Dedifferentiated amniotic fluid mesenchymal stem cell (primary cell): ENCODE measurements around the gene CPSF4L.
"Not testable (repeated sequence)": the region's sequence is repeated elsewhere in the genome, so short reads cannot be mapped to it uniquely, and the experiment has no call there.

Experiments used
- DNase-seq: peaks from one replicate; pipeline ENCODE4 v3.0.0-alpha.2; 2016; ENCODE audit errors: extremely low spot score

Gene CPSF4L

GRCh38 chr17:73261617-73261951 is at the start of gene CPSF4L:
Gene CPSF4L (minus strand): TSS chr17:73261880. CDS start chr17:73261818, 62 bp downstream.
- DNase-seq: no peak

GRCh38 chr17:73311428-73311780 is 49.7 kb upstream of the CPSF4L start:
- no peak for DNase-seq

- no peak for DNase-seq
These were observed 48.3 kb upstream of the CPSF4L start for GRCh38 chr17:73309727-73310596.

- not testable (repeated sequence) for DNase-seq
These were observed 47.3 kb upstream of the CPSF4L start for GRCh38 chr17:73308959-73309358.

- DNase-seq: peak; percentile 62
These were observed 46.5 kb upstream of the CPSF4L start for GRCh38 chr17:73308017-73308823.

GRCh38 chr17:73307130-73307529 is 45.5 kb upstream of the CPSF4L start:
- DNase-seq: no peak

GRCh38 chr17:73305845-73306836 is 44.5 kb upstream of the CPSF4L start:
- DNase-seq: no peak

- DNase-seq: peak; percentile 67
These were observed 43.5 kb upstream of the CPSF4L start for GRCh38 chr17:73304971-73305812.

GRCh38 chr17:73304438-73304837 is 42.8 kb upstream of the CPSF4L start:
- DNase-seq: no peak

GRCh38 chr17:73302189-73302588 is 40.5 kb upstream of the CPSF4L start:
- no peak for DNase-seq

- no peak for DNase-seq
These were observed 39.7 kb upstream of the CPSF4L start for GRCh38 chr17:73301369-73301768.

- DNase-seq: no peak
These were observed 38.7 kb upstream of the CPSF4L start for GRCh38 chr17:73300392-73300791.

- no peak for DNase-seq
These were observed 36.5 kb upstream of the CPSF4L start for GRCh38 chr17:73297934-73298861.

GRCh38 chr17:73293480-73293911 is 31.8 kb upstream of the CPSF4L start:
- no peak for DNase-seq

GRCh38 chr17:73293031-73293430 is 31.4 kb upstream of the CPSF4L start:
- DNase-seq: no peak

- peak; percentile 22 for DNase-seq
These were observed 30.4 kb upstream of the CPSF4L start for GRCh38 chr17:73292031-73292531.

GRCh38 chr17:73291260-73291801 is 29.7 kb upstream of the CPSF4L start:
- DNase-seq: peak; percentile 88

GRCh38 chr17:73290399-73291259 is 28.9 kb upstream of the CPSF4L start:
- no peak for DNase-seq
